Stimulated activated CD4-positive, alpha-beta T cell treated with anti-CD3 and anti-CD28 coated beads, TNF-alpha, amount 100 ng/mL, for 48 hours (primary cell): ENCODE measurements around the gene TRIL.
A peak's percentile ranks its signal among the peaks of the same experiment; 100 is the strongest.

ENCODE experiments used
- DNase-seq, 3 donors: peaks; one replicate each; pipeline ENCODE4 v3.0.0-alpha.2; 2020; ENCODE audit warnings: low read depth in 3 of 3

TRIL gene

GRCh38 chr7:28940741-28941384 lies 17.3 kb downstream of the TRIL start:
- DNase-seq = no peak

- DNase-seq = no peak
Measured at GRCh38 chr7:28939844-28940544, 18.1 kb downstream of the TRIL start.

GRCh38 chr7:28939367-28939766 lies 18.8 kb downstream of the TRIL start:
- DNase-seq = no peak

- no peak for DNase-seq
Measured at GRCh38 chr7:28937619-28938018, 20.5 kb downstream of the TRIL start.

GRCh38 chr7:28937103-28937502 lies 21.0 kb downstream of the TRIL start:
- DNase-seq = no peak

- no peak for DNase-seq
Measured at GRCh38 chr7:28933846-28934320, 24.2 kb downstream of the TRIL start.

GRCh38 chr7:28931565-28931964 lies 26.6 kb downstream of the TRIL start:
- no peak for DNase-seq

GRCh38 chr7:28926871-28927597 lies 31.1 kb downstream of the TRIL start:
- DNase-seq = peak in 2 of 3 donors; percentile 2 to 20

GRCh38 chr7:28922624-28923331 lies 35.4 kb downstream of the TRIL start:
- peak; percentile 4 to 48 (median 14) for DNase-seq

GRCh38 chr7:28921822-28922221 lies 36.3 kb downstream of the TRIL start:
- peak; percentile 3 to 14 (median 6) for DNase-seq

- DNase-seq = no peak
Measured at GRCh38 chr7:28920424-28920823, 37.7 kb downstream of the TRIL start.

- DNase-seq = no peak
Measured at GRCh38 chr7:28919510-28919909, 38.6 kb downstream of the TRIL start.

- no peak for DNase-seq
Measured at GRCh38 chr7:28908775-28909174, 49.4 kb downstream of the TRIL start.

- DNase-seq = no peak
Measured at GRCh38 chr7:28905464-28905863, 52.7 kb downstream of the TRIL start.

- DNase-seq = no peak
Measured at GRCh38 chr7:28904578-28905048, 53.5 kb downstream of the TRIL start.

GRCh38 chr7:28903730-28904577 lies 54.2 kb downstream of the TRIL start:
- no peak for DNase-seq
